ENCODE measurements around the gene FZR1.

The FZR1 gene

DNA sequence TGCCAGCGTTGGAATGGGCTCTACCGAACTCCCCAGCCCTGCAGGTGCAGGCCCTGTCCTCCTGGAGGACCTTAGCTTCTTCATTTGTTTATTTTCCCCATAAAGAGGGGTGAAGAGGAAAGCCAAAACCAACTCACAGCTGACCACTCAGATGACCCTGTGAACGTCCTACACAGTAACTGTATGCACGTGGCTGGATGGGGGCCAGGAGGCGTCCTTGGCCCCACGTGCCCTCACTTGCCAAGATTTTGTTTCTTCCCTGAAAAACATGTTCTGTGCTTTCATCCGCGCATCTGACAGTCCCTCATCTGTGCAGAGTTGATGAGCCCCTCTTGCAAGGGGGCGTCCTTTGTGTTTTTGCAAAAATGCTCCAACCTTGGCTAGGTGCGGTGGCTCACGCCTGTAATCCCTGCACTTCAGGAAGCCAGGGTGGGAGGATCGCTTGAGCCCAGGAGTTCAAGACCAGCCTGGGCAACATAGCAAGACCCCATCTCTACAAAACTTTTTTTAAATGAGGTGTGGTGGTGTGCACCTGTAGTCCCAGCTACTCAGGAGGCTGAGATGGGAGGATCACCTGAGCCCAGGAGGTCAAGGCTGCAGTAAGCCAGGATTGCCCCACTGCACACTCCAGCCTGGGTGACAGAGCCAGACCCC lies 27.6 kb downstream of the FZR1 start:
- no peak for DNase-seq
- Histone ChIP-seq H3K4me3 (ENCODE audit: low read depth, low read length) (no peak overlapping the region), H3K36me3 (peaks cover 72% of the 10 kb centered on the region), H3K9me3 (ENCODE audit: severe bottlenecking) (no peaks in the 10 kb centered on the region), H3K27ac (no peak overlapping the region), H3K27me3 (ENCODE audit: insufficient read depth, low read depth, severe bottlenecking) (no peaks in the 10 kb centered on the region)
- TF ChIP-seq, protein P1, sequence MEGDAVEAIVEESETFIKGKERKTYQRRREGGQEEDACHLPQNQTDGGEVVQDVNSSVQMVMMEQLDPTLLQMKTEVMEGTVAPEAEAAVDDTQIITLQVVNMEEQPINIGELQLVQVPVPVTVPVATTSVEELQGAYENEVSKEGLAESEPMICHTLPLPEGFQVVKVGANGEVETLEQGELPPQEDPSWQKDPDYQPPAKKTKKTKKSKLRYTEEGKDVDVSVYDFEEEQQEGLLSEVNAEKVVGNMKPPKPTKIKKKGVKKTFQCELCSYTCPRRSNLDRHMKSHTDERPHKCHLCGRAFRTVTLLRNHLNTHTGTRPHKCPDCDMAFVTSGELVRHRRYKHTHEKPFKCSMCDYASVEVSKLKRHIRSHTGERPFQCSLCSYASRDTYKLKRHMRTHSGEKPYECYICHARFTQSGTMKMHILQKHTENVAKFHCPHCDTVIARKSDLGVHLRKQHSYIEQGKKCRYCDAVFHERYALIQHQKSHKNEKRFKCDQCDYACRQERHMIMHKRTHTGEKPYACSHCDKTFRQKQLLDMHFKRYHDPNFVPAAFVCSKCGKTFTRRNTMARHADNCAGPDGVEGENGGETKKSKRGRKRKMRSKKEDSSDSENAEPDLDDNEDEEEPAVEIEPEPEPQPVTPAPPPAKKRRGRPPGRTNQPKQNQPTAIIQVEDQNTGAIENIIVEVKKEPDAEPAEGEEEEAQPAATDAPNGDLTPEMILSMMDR (IDR thresholded peaks at IDR 0.05; ENCODE audit: low read depth, low read length): no peak

DNA sequence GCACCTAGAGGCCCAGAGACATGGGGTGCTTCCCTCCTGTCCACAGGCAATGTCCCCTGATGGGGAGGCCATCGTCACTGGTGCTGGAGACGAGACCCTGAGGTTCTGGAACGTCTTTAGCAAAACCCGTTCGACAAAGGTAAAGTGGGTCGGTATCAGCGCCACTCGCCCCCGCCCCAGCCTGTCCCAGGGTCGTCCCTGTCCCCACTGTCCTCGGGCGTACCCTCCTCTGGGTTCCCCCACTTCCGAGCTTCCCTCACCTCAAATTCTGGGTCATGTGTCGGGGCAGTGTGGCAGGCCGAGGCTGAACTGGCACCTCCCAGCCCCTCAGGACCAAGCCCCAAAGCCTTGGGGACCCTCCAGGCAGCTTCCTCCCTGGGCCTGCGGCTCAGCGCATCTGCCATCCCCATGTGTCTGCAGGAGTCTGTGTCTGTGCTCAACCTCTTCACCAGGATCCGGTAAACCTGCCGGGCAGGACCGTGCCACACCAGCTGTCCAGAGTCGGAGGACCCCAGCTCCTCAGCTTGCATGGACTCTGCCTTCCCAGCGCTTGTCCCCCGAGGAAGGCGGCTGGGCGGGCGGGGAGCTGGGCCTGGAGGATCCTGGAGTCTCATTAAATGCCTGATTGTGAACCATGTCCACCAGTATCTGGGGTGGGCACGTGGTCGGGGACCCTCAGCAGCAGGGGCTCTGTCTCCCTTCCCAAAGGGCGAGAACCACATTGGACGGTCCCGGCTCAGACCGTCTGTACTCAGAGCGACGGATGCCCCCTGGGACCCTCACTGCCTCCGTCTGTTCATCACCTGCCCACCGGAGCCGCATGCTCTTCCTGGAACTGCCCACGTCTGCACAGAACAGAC lies 28.5 kb downstream of the FZR1 start:
- no peaks in the 10 kb centered on the region for H3K27me3 ChIP-seq (ENCODE audit: insufficient read depth, low read depth, severe bottlenecking)
- H3K9me3 ChIP-seq (ENCODE audit: severe bottlenecking): no peaks in the 10 kb centered on the region
- peaks cover 76% of the 10 kb centered on the region for H3K36me3 ChIP-seq

DNA sequence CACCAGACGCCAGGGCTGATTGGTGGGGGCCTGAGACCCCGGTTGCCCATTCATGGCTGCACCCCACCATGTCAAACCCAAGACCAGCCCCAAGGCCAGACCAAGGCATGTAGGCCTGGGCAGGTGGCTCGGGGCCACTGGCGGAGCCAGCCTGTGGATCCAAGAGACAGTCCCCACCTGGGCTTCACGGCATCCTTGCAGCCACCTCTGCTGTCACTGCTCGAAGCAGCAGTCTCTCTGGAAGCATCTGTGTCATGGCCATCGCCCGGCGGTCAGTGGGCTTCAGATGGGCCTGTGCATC lies 29.1 kb downstream of the FZR1 start:
- Histone ChIP-seq H3K27me3 (ENCODE audit: insufficient read depth, low read depth, severe bottlenecking) (no peaks in the 10 kb centered on the region), H3K4me3 (ENCODE audit: low read depth, low read length) (no peak overlapping the region), H3K27ac (no peak overlapping the region), H3K9me3 (ENCODE audit: severe bottlenecking) (no peaks in the 10 kb centered on the region), H3K36me3 (peaks cover 78% of the 10 kb centered on the region)
- DNase-seq: no peak
- TF ChIP-seq, protein P1 (IDR thresholded peaks at IDR 0.05; ENCODE audit: low read depth, low read length): no peak

More for the DNA sequence above, 28.5 kb downstream of the FZR1 start:
- H3K27ac ChIP-seq: no peak overlapping the region
- no peak for DNase-seq
- H3K4me3 ChIP-seq (ENCODE audit: low read depth, low read length): no peak overlapping the region
- TF ChIP-seq, protein P1 (IDR thresholded peaks at IDR 0.05; ENCODE audit: low read depth, low read length): no peak

DNA sequence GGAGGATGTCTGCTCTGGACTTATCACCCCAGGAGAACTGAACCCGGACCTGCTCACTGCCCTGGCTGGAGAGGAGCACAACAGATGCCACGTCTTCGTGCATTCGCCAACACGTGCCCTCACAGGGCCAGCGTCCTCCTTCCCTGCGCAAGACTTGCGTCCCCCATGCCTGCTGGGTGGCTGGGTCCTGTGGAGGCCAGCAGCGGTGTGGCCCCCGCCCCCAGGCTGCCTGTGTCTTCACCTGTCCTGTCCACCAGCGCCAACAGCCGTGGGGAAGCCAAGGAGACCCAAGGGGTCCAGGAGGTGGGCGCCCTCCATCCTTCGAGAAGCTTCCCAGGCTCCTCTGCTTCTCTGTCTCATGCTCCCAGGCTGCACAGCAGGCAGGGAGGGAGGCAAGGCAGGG lies 29.5 kb downstream of the FZR1 start:
- TF ChIP-seq, protein P1 (IDR thresholded peaks at IDR 0.05; ENCODE audit: low read depth, low read length): no peak
- Histone ChIP-seq H3K9me3 (ENCODE audit: severe bottlenecking) (no peaks in the 10 kb centered on the region), H3K36me3 (peaks cover 77% of the 10 kb centered on the region), H3K4me3 (ENCODE audit: low read depth, low read length) (no peak overlapping the region), H3K27me3 (ENCODE audit: insufficient read depth, low read depth, severe bottlenecking) (no peaks in the 10 kb centered on the region), H3K27ac (no peak overlapping the region)
- no peak for DNase-seq

DNA sequence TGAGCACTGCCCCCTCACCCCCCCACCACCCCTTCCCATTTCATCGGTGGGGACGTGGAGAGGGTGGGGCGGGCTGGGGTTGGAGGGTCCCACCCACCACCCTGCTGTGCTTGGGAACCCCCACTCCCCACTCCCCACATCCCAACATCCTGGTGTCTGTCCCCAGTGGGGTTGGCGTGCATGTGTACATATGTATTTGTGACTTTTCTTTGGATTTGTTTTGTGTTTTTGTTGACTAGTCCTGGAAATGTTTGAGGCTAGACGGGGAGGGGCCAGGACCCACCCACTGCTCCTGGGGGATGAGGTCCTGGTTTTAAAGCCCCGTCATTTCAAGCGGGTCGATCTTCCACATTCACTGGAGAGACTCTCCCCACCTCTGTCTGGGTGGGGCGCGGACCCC lies 29.9 kb downstream of the FZR1 start:
- no peak for DNase-seq
- no peaks in the 10 kb centered on the region for H3K27me3 ChIP-seq (ENCODE audit: insufficient read depth, low read depth, severe bottlenecking)
- H3K4me3 ChIP-seq (ENCODE audit: low read depth, low read length): no peak overlapping the region
- H3K9me3 ChIP-seq (ENCODE audit: severe bottlenecking): no peaks in the 10 kb centered on the region
- H3K27ac ChIP-seq: no peak overlapping the region
- TF ChIP-seq, protein P1 (IDR thresholded peaks at IDR 0.05; ENCODE audit: low read depth, low read length): no peak
- peaks cover 73% of the 10 kb centered on the region for H3K36me3 ChIP-seq

All from WERI-Rb-1 (cell line).